AG04449 (cell line): ENCODE measurements around the gene ARHGEF38.

ENCODE experiments used
- CTCF ChIA-PET: fragments of 350-600 bp; formaldehyde crosslinking; extraction: SDS; loops from one replicate; lab custom pipeline; 2021; ENCODE audit warnings: antibody characterized with exemption; lab: Yijun Ruan, JAX
- POLR2A ChIA-PET: fragments of 400-600, 350-600 bp; formaldehyde crosslinking; extraction: SDS; loops from one replicate; lab custom pipeline; 2020; ENCODE audit warnings: antibody characterized with exemption, inconsistent platforms; lab: Yijun Ruan, JAX
- DNase-seq: peaks from one replicate; pipeline ENCODE4 v3.0.0-alpha.2; 2010; ENCODE audit warnings: low read depth, low spot score
- H3K4me3 ChIP-seq: 2 replicates; pipeline ENCODE4 v1.5.1; 2011; ENCODE audit warnings: low read depth, mild to moderate bottlenecking, control low read depth, low read length
- TF ChIP-seq, protein P1 (sequence below): IDR thresholded peaks from one replicate; pipeline ENCODE4 v1.5.1; 2011; ENCODE audit warnings: mild to moderate bottlenecking, moderate library complexity, low read length, control low read depth, inconsistent platforms; ENCODE audit not compliant: insufficient read depth; ENCODE audit errors: missing control alignments

The ARHGEF38 gene

DNA sequence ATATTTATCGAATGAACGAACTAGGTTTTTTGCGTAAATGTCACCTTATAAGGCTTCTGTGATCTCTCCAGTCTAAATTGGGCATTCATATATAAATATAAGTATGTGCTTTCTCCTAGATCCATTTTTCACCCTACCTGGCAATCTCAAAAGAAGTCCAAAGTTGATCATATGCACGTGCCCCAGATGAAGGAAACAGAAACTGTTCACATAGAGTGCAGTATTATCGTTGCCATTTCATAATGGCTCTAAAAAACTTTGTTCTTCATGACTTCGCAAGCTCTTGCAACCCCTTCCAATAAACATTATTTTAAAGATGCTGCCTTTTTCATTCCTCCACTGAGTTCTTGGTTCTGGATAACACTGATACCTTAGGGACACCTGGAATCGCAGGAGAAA is 155.4 kb downstream of the ARHGEF38 start:
- ChIA-PET POLR2A (no interaction called here), CTCF (interaction anchor here (0.7 to 1.3 kb wide), 2 partner anchors 8 to 493 kb away, joined by 3 to 5 read pairs; no protein-coding TSS in a partner anchor)
- TF ChIP-seq, protein P1, sequence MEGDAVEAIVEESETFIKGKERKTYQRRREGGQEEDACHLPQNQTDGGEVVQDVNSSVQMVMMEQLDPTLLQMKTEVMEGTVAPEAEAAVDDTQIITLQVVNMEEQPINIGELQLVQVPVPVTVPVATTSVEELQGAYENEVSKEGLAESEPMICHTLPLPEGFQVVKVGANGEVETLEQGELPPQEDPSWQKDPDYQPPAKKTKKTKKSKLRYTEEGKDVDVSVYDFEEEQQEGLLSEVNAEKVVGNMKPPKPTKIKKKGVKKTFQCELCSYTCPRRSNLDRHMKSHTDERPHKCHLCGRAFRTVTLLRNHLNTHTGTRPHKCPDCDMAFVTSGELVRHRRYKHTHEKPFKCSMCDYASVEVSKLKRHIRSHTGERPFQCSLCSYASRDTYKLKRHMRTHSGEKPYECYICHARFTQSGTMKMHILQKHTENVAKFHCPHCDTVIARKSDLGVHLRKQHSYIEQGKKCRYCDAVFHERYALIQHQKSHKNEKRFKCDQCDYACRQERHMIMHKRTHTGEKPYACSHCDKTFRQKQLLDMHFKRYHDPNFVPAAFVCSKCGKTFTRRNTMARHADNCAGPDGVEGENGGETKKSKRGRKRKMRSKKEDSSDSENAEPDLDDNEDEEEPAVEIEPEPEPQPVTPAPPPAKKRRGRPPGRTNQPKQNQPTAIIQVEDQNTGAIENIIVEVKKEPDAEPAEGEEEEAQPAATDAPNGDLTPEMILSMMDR = no peak
- no peak for DNase-seq
- H3K4me3 ChIP-seq = peak overlapping the region; percentile 92

DNA sequence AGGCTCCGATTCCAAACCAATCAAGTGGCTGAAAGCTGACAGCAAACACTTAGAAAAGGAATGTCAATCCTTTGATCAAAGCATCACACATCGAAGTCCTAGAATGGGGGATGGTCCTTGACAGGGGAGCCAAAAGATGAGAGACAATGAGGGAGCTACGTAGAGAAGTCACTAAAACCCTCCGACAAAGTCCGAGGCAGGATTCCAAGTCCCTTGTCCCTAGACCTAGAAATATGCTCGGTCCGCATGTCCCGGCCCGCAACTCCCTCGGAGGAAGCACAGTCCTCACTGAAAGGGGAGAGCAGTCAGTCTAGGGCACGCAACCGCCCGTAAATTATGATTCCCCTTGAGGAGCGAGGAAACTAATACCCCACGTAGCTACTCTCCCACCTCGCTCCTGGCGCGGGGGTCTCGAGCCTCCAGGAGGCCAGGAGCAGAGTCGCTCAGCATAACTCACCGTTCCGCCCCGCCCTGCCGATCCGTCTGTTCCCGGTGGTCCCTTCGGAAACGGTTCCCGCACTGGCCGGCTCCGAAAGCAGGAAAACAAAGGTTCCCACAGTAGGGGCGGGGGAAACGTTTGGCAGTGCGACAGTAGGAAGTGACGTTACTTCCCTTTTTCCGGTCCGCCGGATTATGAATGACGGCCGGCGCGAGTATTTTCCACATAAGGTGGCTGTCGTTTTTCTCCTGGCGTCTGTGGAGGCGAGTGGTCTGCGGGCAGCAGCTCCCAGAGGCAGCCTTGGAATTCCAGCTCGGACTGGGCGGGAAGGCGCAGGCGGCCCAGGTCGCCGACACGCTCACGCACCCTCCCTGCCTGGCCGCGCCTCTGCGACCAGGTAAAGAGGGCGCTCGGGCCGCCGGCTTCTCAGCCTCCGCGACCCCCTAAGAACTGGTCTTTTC is 156.0 kb downstream of the ARHGEF38 start, which contains the start of the genes GSTCD and INTS12:
GSTCD (plus strand) TSS at position 604 of the 900 bp plus-strand sequence. CDS start 8,830 bp downstream, outside the sequence.
INTS12 (minus strand) TSS at position 509 of the 900 bp plus-strand sequence. CDS start 8,684 bp downstream, outside the sequence.
- POLR2A ChIA-PET = no interaction called here
- CTCF ChIA-PET = interaction anchor here (0.7 to 1.3 kb wide), 3 partner anchors 9 to 493 kb away, joined by 3 to 5 read pairs (median 3); no protein-coding TSS in a partner anchor
- TF ChIP-seq, protein P1 = no peak
- H3K4me3 ChIP-seq = peak within 1 kb of the TSS; percentile 92
- DNase-seq = peak; percentile 59

DNA sequence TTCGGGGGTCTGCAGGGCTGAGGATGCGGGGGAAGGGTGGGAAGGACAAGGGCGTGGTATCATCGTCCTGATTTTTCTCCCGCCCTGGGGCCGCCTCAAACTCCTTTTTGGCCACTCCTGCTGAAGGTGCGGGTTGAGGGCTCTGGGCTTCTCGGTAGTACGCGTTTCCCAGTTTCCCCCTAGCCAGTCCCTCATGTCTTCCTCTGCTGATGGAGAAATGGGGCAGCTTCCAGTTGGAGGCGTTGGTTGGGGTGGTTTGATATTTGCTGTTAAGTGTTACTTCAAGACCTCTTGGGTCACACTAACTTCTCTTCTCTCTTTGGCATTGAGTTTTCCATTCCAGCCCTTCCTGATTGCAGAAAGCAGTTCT is 156.6 kb downstream of the ARHGEF38 start:
- TF ChIP-seq, protein P1 = no peak
- CTCF ChIA-PET = interaction anchor here (0.9 to 1.3 kb wide), 2 partner anchors 9 to 492 kb away, joined by 3 to 5 read pairs; no protein-coding TSS in a partner anchor
- DNase-seq = no peak
- POLR2A ChIA-PET = no interaction called here
- peak overlapping the region; percentile 92 for H3K4me3 ChIP-seq

DNA sequence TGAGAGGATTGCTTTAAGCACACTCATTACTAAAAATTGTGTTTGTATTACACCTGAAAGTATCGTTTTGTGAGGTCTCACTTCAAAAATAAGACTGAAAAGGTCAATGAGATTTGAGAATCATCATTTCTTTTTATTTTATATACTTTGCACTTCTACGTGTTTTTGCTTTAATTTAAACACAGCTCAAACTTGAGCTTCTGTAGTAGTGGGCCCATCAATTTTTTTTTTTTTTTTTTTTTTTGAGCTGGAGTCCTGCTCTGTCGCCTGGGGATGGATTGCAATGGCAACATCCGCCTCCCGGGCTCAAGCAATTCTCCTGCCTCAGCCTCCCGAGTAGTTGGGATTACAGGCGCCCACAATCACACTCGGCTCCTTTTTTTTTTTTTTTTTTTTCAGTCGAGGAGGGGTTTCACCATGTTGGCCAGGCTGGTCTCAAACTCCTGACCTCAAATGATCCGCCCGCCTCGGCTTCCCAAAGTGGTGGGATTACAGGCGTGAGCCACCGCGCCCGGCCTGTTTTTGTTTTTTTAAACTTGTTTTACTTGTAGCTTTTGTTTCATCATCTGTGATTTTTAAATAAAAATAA is 157.7 kb downstream of the ARHGEF38 start:
- CTCF ChIA-PET = interaction anchor here (0.8 to 1.5 kb wide), 2 partner anchors 9 to 188 kb away, joined by 4 to 6 read pairs; no protein-coding TSS in a partner anchor
- no peak for DNase-seq
- H3K4me3 ChIP-seq = no peak overlapping the region
- POLR2A ChIA-PET = interaction anchor here (0.6 kb wide), 1 partner anchor 8 kb away, joined by 3 read pairs; no protein-coding TSS in a partner anchor
- TF ChIP-seq, protein P1 = no peak

DNA sequence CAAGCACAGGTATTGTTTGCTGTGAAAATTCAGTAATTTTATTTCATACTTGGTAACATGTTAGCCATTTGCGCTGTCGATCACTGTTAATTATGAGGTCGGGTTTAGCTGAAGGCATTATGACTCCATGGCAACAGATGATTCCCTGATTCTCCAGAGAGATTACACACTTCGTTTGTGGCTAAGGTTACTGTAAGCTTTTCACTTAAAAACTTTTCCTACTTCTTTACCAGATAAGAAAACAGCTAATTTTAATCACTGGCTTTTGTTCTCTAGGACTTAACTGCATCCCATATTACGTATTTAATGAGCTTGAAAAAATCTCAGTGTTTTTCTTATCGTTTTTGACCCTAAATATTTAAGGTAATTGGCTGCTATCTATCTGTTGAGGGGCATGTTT is 158.3 kb downstream of the ARHGEF38 start:
- ChIA-PET CTCF (interaction anchor here (0.8 to 1.5 kb wide), 2 partner anchors 9 to 188 kb away, joined by 4 to 6 read pairs; no protein-coding TSS in a partner anchor), POLR2A (no interaction called here)
- no peak for DNase-seq
- TF ChIP-seq, protein P1 = no peak
- H3K4me3 ChIP-seq = no peak overlapping the region
